H1 (cell line): ENCODE data around the gene MAGIX. TPM values are rescaled to one million over a fixed set of nuclear protein-coding genes. Genes with fewer than 3 reads are reported as not detected.

Experiments
- CTCF ChIA-PET: fragments of 300-600 bp; sonication (Branson Sonifier 250); formaldehyde crosslinking; loops from one replicate; lab custom pipeline; 2021; ENCODE audit not compliant: partially characterized antibody; lab: Charles Lee
- POLR2A ChIA-PET: fragments of 300-600 bp; sonication (Branson Sonifier 250); formaldehyde crosslinking; loops from one replicate; lab custom pipeline; 2021; ENCODE audit warnings: inconsistent platforms; ENCODE audit not compliant: partially characterized antibody; lab: Charles Lee
- DNase-seq, 2 experiments: peaks; one replicate each; pipeline versions ENCODE4 v3.0.0 to v3.0.0-alpha.2; 2010 to 2022; ENCODE audit warnings: low spot score in 2 of 2, low read depth in 1 of 2, mixed read lengths in 1 of 2
- FAIRE-seq: peaks from 2 replicates; lab custom pipeline; 2011; peaks lifted over from hg19 to GRCh38; lab: Jason Lieb, UNC
- H2AFZ ChIP-seq: 2 replicates; pipeline ENCODE4 v1.8.1; 2012; ENCODE audit warnings: low read length, inconsistent platforms
- H2AK5ac ChIP-seq: 2 replicates; pipeline ENCODE4 v1.6.1; 2013; ENCODE audit warnings: low read depth, low read length
- H2BK120ac ChIP-seq: replicated peaks from 2 replicates; pipeline ENCODE3; 2013; ENCODE audit warnings: low read depth, low read length, inconsistent platforms
- H2BK12ac ChIP-seq: 2 replicates; pipeline ENCODE4 v1.6.1; 2013; ENCODE audit warnings: low read depth, low read length
- H2BK15ac ChIP-seq: 2 replicates; pipeline ENCODE4 v1.6.1; 2013; ENCODE audit warnings: low read length
- H2BK20ac ChIP-seq: 2 replicates; pipeline ENCODE4 v1.6.1; 2013; ENCODE audit warnings: low read length
- H2BK5ac ChIP-seq: 2 replicates; pipeline ENCODE4 v1.6.1; 2013; ENCODE audit warnings: low read depth, low read length
- H3K14ac ChIP-seq: 2 replicates; pipeline ENCODE4 v1.6.1; 2013; ENCODE audit warnings: inconsistent platforms; ENCODE audit not compliant: insufficient read length
- H3K18ac ChIP-seq: 2 replicates; pipeline ENCODE4 v1.6.1; 2013; ENCODE audit warnings: low read length; ENCODE audit errors: extremely low read depth
- H3K23ac ChIP-seq: 2 replicates; pipeline ENCODE4 v1.6.1; 2013; ENCODE audit warnings: inconsistent platforms; ENCODE audit not compliant: insufficient read length
- H3K23me2 ChIP-seq: 2 replicates; pipeline ENCODE4 v1.6.1; 2013; ENCODE audit warnings: low read depth, low read length
- H3K27ac ChIP-seq: 2 replicates; pipeline ENCODE4 v1.6.1; 2011; ENCODE audit warnings: low read depth, low read length, inconsistent platforms
- H3K27me3 ChIP-seq, 4 experiments: replicated peaks in 1 of 4; 1 replicate in 1 of 4; 2 replicates in 3 of 4; pipeline versions ENCODE4 v1.6.1 to v1.8.1; 2011 to 2013; ENCODE audit warnings: low read length in 3 of 4, mild to moderate bottlenecking in 3 of 4, inconsistent platforms in 2 of 4, mixed read lengths in 2 of 4, moderate library complexity in 1 of 4; ENCODE audit not compliant: control insufficient read depth in 3 of 4, insufficient read depth in 3 of 4; ENCODE audit errors: extremely low read depth in 1 of 4
- H3K36me3 ChIP-seq, 4 experiments: 2 replicates each; pipeline versions ENCODE4 v1.6.1 to v1.8.1; 2011 to 2013; ENCODE audit warnings: mild to moderate bottlenecking in 4 of 4, low read length in 3 of 4, moderate library complexity in 2 of 4, control low read depth in 1 of 4, inconsistent platforms in 1 of 4; ENCODE audit not compliant: insufficient read depth in 4 of 4, control insufficient read depth in 2 of 4
- H3K4ac ChIP-seq: replicated peaks from 2 replicates; pipeline ENCODE3; 2013; ENCODE audit warnings: low read length, low read depth, mixed read lengths, inconsistent platforms; ENCODE audit not compliant: insufficient read length
- H3K4me1 ChIP-seq, 4 experiments: replicated peaks in 1 of 4; 1 replicate in 1 of 4; 2 replicates in 3 of 4; pipeline versions ENCODE4 v1.6.1 to v1.8.1; 2011 to 2013; ENCODE audit warnings: low read length in 3 of 4, inconsistent platforms in 2 of 4, mixed read lengths in 1 of 4; ENCODE audit not compliant: insufficient read depth in 4 of 4, control insufficient read depth in 3 of 4
- H3K4me2 ChIP-seq, 2 experiments: 2 replicates each; pipeline versions ENCODE4 v1.6.1 to v1.8.1; 2011 to 2013; ENCODE audit warnings: low read depth in 2 of 2, low read length in 2 of 2, control low read depth in 1 of 2, inconsistent platforms in 1 of 2, mild to moderate bottlenecking in 1 of 2; ENCODE audit not compliant: insufficient read depth in 1 of 2
- H3K4me3 ChIP-seq, 4 experiments: fragments of 200-600, 300-600 bp in 1 of 4; sonication (generic), shearing (Covaris generic), sonication (Bioruptor Twin) in 1 of 4; 2 replicates each; pipeline versions ENCODE4 v1.5.1 to v1.8.1; 2011 to 2016; ENCODE audit warnings: low read length in 4 of 4, low read depth in 3 of 4, control low read depth in 2 of 4, inconsistent platforms in 2 of 4, mild to moderate bottlenecking in 2 of 4, mixed read lengths in 1 of 4, moderate library complexity in 1 of 4; ENCODE audit not compliant: insufficient read depth in 2 of 4; ENCODE audit errors: extremely low read depth in 1 of 4
- H3K56ac ChIP-seq: replicated peaks from 2 replicates; pipeline ENCODE3; 2013; ENCODE audit warnings: low read depth, mild to moderate bottlenecking, mixed read lengths, low read length, inconsistent platforms; ENCODE audit not compliant: insufficient read length
- H3K79me1 ChIP-seq: 2 replicates; pipeline ENCODE4 v1.6.1; 2013; ENCODE audit warnings: low read depth, low read length, control low read depth
- H3K79me2 ChIP-seq, 2 experiments: 2 replicates each; pipeline versions ENCODE4 v1.6.1 to v1.8.1; 2012 to 2013; ENCODE audit warnings: low read length in 2 of 2, mild to moderate bottlenecking in 2 of 2, inconsistent platforms in 1 of 2; ENCODE audit not compliant: insufficient read depth in 2 of 2, control insufficient read depth in 1 of 2
- H3K9ac ChIP-seq, 4 experiments: replicated peaks in 1 of 4; 1 replicate in 1 of 4; 2 replicates in 3 of 4; pipeline versions ENCODE4 v1.6.1 to v1.8.1; 2011 to 2013; ENCODE audit warnings: low read depth in 3 of 4, low read length in 3 of 4, control low read depth in 2 of 4, mild to moderate bottlenecking in 2 of 4, moderate library complexity in 2 of 4, inconsistent platforms in 1 of 4; ENCODE audit errors: extremely low read depth in 1 of 4
- H3K9me3 ChIP-seq, 2 experiments: 2 replicates each; pipeline versions ENCODE4 v1.6.1 to v1.8.1; 2012 to 2013; ENCODE audit warnings: mild to moderate bottlenecking in 2 of 2, moderate library complexity in 2 of 2, control low read depth in 1 of 2, inconsistent platforms in 1 of 2, low read depth in 1 of 2, low read length in 1 of 2, mixed read lengths in 1 of 2; ENCODE audit not compliant: insufficient read depth in 2 of 2
- H4K20me1 ChIP-seq, 2 experiments: replicated peaks in 1 of 2; 2 replicates each; pipeline versions ENCODE3 to v1.8.1; 2011 to 2013; ENCODE audit warnings: inconsistent platforms in 2 of 2, low read length in 2 of 2, mild to moderate bottlenecking in 1 of 2; ENCODE audit not compliant: insufficient read depth in 2 of 2, control insufficient read depth in 1 of 2
- H4K5ac ChIP-seq: 2 replicates; pipeline ENCODE4 v1.6.1; 2013; ENCODE audit warnings: low read length, low read depth, mixed read lengths, inconsistent platforms; ENCODE audit not compliant: insufficient read length
- H4K8ac ChIP-seq: 2 replicates; pipeline ENCODE4 v1.8.0; 2013; ENCODE audit warnings: mild to moderate bottlenecking, moderate library complexity, low read length, inconsistent platforms; ENCODE audit not compliant: insufficient read depth; ENCODE audit errors: extremely low read depth
- H4K91ac ChIP-seq: replicated peaks from 2 replicates; pipeline ENCODE3; 2013; ENCODE audit warnings: low read length, mixed read lengths, inconsistent platforms; ENCODE audit not compliant: insufficient read length
- CHD2 ChIP-seq: IDR thresholded peaks from 2 replicates; pipeline ENCODE4 v1.6.1; 2012; ENCODE audit warnings: low read length, improper control_type of control experiment
- EP300 ChIP-seq, 2 experiments: IDR thresholded peaks; 1 replicate in 1 of 2; 2 replicates in 1 of 2; pipeline ENCODE4 v1.6.1; 2011 to 2012; ENCODE audit warnings: low read depth in 2 of 2, low read length in 2 of 2, mild to moderate bottlenecking in 2 of 2, borderline replicate concordance in 1 of 2, inconsistent platforms in 1 of 2, moderate library complexity in 1 of 2
- GTF2F1 ChIP-seq: IDR thresholded peaks from 2 replicates; pipeline ENCODE4 v1.6.1; 2012; ENCODE audit warnings: low read depth, low read length, improper control_type of control experiment, borderline replicate concordance
- KDM1A ChIP-seq: fragments of 200-600, 300-600 bp; sonication (generic); IDR thresholded peaks from 2 replicates; pipeline ENCODE4 v1.7.1; 2016; ENCODE audit warnings: mild to moderate bottlenecking, low read length, borderline replicate concordance
- POLR2AphosphoS5 ChIP-seq: IDR thresholded peaks from 2 replicates; pipeline ENCODE4 v1.6.1; 2011; ENCODE audit warnings: low read depth, low read length
- RFX5 ChIP-seq: IDR thresholded peaks from 2 replicates; pipeline ENCODE4 v1.6.1; 2011; ENCODE audit warnings: low read depth, low read length, improper control_type of control experiment, borderline replicate concordance
- RNF2 ChIP-seq: fragments of 200-900, 300-1000 bp; sonication (generic); IDR thresholded peaks from 2 replicates; pipeline ENCODE4 v1.7.1; 2016; ENCODE audit warnings: borderline replicate concordance, low read depth, mild to moderate bottlenecking, antibody characterized with exemption, low read length; ENCODE audit not compliant: poor library complexity, severe bottlenecking; ENCODE audit errors: missing control alignments
- SIRT6 ChIP-seq: IDR thresholded peaks from one replicate; pipeline ENCODE4 v1.7.1; 2012; ENCODE audit warnings: low read length, inconsistent platforms
- SP1 ChIP-seq: IDR thresholded peaks from 2 replicates; pipeline ENCODE4 v1.6.1; 2011; ENCODE audit warnings: low read depth, low read length
- SRF ChIP-seq: IDR thresholded peaks from 2 replicates; pipeline ENCODE4 v1.6.1; 2011; ENCODE audit warnings: mild to moderate bottlenecking, low read depth, low read length, moderate library complexity
- TCF12 ChIP-seq: IDR thresholded peaks from 2 replicates; pipeline ENCODE4 v1.6.1; 2011; ENCODE audit warnings: low read depth, mild to moderate bottlenecking, low read length
- WGBS, 2 experiments: shearing (Covaris generic) in 1 of 2; methylation state at CpG; one replicate each; pipeline versions ENCODE4 v1.1.6 to v1.1.7; 2013 to 2015; ENCODE audit warnings: low lambda C conversion rate in 2 of 2, mixed read lengths in 2 of 2, inconsistent platforms in 1 of 2, low coverage in 1 of 2, missing lambda C conversion rate in 1 of 2; ENCODE audit not compliant: insufficient replicate concordance in 2 of 2, insufficient coverage in 1 of 2, insufficient read length in 1 of 2; ENCODE audit errors: extremely low coverage in 1 of 2, missing lambda C conversion rate in 1 of 2; 5-methylcytosine and 5-hydroxymethylcytosine counted together
- polyA plus RNA-seq, 7 experiments: library from polyadenylated mRNA; depleted of rRNA in 3 of 7; stranded (reverse) in 5 of 7; unstranded in 2 of 7; fragments of >200 nt in 5 of 7; fragments of 200-250 nt in 2 of 7; gene quantifications; 1 replicate in 5 of 7; 2 replicates in 1 of 7; 4 replicates in 1 of 7; pipeline versions ENCODE4 v1.2.1 to v1.2.3, GENCODE V29; 2011 to 2013; ENCODE audit warnings: missing spikeins in 2 of 7, mixed read lengths in 2 of 7
- total RNA-seq: library from RNA; stranded (reverse); fragmentation: NEBNext Ultra II Directional; extraction: Animal tissue kit (Norgen Biotek cat#: 25700); gene quantifications from 2 replicates; pipeline ENCODE4 v1.2.1, GENCODE V29; 2021

MAGIX gene
- total and polyA plus RNA-seq, 2 of the 8 experiments (the other 6 are each of a cell fraction or from before 2014, with no cell fraction given): 0.37 to 1.1 TPM

- no peaks in the 10 kb centered on the region for H3K9me3 ChIP-seq
- 91% methylated on average over 1 of the region's 1 CpG; no CpG with 5 or more reads in 1 of the 2 experiments for WGBS, 2 experiments
- H4K5ac ChIP-seq: no peak overlapping the region
- no peak overlapping the region for H4K8ac ChIP-seq
- H2AFZ ChIP-seq: no peak overlapping the region
- no peak overlapping the region for H3K14ac ChIP-seq
- H3K23ac ChIP-seq: no peak overlapping the region
- TF ChIP-seq RNF2 (no peak), SRF (no peak), POLR2AphosphoS5 (no peak), KDM1A (no peak), SP1 (no peak), TCF12 (no peak), SIRT6 (no peak), CHD2 (no peak), GTF2F1 (no peak), RFX5 (no peak), EP300 (IDR thresholded peaks at IDR 0.05; ENCODE audit: borderline replicate concordance in 1 of 2, low read depth in 2 of 2, low read length in 2 of 2) (no peak)
- H3K9ac ChIP-seq: no peak overlapping the region
- no peak overlapping the region for H3K56ac ChIP-seq
- no peak overlapping the region for H3K27ac ChIP-seq
- H2BK15ac ChIP-seq: no peak overlapping the region
- H3K4ac ChIP-seq: no peak overlapping the region
- FAIRE-seq (no peak), DNase-seq (no peak)
- no peaks in the 10 kb centered on the region for H3K36me3 ChIP-seq
- no peaks in the 10 kb centered on the region for H3K27me3 ChIP-seq
- H2BK5ac ChIP-seq: no peak overlapping the region
- H3K4me2 ChIP-seq: no peak overlapping the region
- CTCF ChIA-PET: no interaction called here
- no peak overlapping the region for H2BK120ac ChIP-seq
- H2BK20ac ChIP-seq: no peak overlapping the region
- no peak overlapping the region for H2BK12ac ChIP-seq
- POLR2A ChIA-PET: no interaction called here
- H4K20me1 ChIP-seq: no peaks in the 10 kb centered on the region
- no peak overlapping the region for H4K91ac ChIP-seq
- H3K4me3 ChIP-seq: no peak overlapping the region
- no peaks in the 10 kb centered on the region for H3K4me1 ChIP-seq
- no peaks in the 10 kb centered on the region for H3K79me1 ChIP-seq
- no peak overlapping the region for H3K18ac ChIP-seq
- no peaks in the 10 kb centered on the region for H3K23me2 ChIP-seq
- H3K79me2 ChIP-seq: no peaks in the 10 kb centered on the region
- H2AK5ac ChIP-seq: no peak overlapping the region
These were observed 28.8 kb upstream of the MAGIX start for GRCh38 chrX:49133759-49134158.
